ENCODE data around the gene MAGI2. TPM values are rescaled to one million over a fixed set of nuclear protein-coding genes. Genes with fewer than 3 reads are reported as not detected.

The MAGI2 gene
- total RNA-seq, 1 donor from 2014 or later: 6.9 TPM

DNA sequence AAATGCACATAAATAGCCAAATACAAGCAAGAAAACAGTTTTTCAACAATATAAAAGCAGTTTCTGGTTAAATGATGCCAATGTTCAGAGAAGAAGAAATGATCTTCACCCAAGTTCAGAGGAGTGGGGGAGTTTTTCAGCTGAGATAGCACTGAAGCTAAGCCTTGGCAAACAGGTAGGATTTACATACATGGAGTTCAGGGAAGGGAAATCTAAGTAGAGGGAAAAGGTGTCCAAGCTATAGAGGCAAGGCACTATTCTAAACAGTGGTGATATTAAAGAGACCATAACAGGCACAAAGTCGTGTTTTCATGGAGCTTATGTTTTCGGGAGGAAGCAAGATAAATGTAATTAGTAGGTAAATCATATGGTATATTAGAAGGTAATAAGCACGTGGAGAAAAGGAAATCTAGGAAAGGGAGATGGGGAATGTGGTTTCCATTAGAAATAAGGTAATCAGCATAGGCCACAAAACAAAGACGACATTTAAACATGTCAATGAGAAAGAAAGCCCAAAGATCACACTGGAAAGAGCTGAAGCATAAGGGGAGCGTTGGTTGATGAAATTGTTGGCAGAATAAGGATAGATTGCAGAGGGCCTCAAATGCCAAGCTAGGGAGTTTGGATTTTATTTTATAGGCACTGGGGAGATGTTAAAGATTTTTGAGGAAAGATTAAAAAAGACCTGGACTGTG, 704.3 kb downstream of the MAGI2 start:
- Histone ChIP-seq H3K27me3 (no peaks in the 10 kb centered on the region), H3K27ac (no peak overlapping the region), H3K9me3 (no peaks in the 10 kb centered on the region), H3K36me3 (no peaks in the 10 kb centered on the region), H3K4me1 (no peaks in the 10 kb centered on the region), H3K4me3 (no peak overlapping the region)
- intact Hi-C loops (cut with DNase I): no loop called here
- no peak for DNase-seq (ENCODE audit: extremely low spot score in 2 of 2)
- TF ChIP-seq POLR2A (IDR thresholded peaks at IDR 0.05): no peak
- TF ChIP-seq POLR2AphosphoS5 (IDR thresholded peaks at IDR 0.05; ENCODE audit: insufficient read depth in 1 of 2, low read depth in 1 of 2): no peak
- TF ChIP-seq, protein P1, sequence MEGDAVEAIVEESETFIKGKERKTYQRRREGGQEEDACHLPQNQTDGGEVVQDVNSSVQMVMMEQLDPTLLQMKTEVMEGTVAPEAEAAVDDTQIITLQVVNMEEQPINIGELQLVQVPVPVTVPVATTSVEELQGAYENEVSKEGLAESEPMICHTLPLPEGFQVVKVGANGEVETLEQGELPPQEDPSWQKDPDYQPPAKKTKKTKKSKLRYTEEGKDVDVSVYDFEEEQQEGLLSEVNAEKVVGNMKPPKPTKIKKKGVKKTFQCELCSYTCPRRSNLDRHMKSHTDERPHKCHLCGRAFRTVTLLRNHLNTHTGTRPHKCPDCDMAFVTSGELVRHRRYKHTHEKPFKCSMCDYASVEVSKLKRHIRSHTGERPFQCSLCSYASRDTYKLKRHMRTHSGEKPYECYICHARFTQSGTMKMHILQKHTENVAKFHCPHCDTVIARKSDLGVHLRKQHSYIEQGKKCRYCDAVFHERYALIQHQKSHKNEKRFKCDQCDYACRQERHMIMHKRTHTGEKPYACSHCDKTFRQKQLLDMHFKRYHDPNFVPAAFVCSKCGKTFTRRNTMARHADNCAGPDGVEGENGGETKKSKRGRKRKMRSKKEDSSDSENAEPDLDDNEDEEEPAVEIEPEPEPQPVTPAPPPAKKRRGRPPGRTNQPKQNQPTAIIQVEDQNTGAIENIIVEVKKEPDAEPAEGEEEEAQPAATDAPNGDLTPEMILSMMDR (IDR thresholded peaks at IDR 0.05): no peak

DNA sequence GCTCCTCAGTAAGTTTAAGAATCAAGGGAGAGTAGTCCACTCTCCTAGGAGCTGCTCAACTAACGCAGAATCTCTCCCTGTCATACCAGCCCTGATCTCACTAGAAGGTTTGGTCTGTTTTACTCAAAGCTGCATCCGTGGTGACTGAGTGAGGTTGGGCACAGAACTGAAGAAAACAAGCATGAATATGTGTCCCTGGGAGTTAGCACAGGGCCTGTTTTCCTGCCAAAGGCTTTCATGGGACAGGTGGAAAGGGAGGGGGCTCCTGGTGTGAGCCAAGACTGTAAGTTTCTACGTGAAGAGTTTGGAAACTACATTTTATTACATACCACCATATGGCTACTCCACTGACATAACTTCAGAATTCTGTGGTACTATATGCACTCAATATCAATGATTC, 705.9 kb downstream of the MAGI2 start:
- H3K36me3 ChIP-seq: no peaks in the 10 kb centered on the region
- TF ChIP-seq, protein P1 (IDR thresholded peaks at IDR 0.05): no peak
- TF ChIP-seq POLR2AphosphoS5 (IDR thresholded peaks at IDR 0.05; ENCODE audit: insufficient read depth in 1 of 2, low read depth in 1 of 2): no peak
- no peak for TF ChIP-seq POLR2A (IDR thresholded peaks at IDR 0.05)
- no peak for DNase-seq (ENCODE audit: extremely low spot score in 2 of 2)
- intact Hi-C loops (cut with DNase I): no loop called here
- H3K4me3 ChIP-seq: no peak overlapping the region
- no peaks in the 10 kb centered on the region for H3K27me3 ChIP-seq
- H3K9me3 ChIP-seq: no peaks in the 10 kb centered on the region
- H3K4me1 ChIP-seq: no peaks in the 10 kb centered on the region
- H3K27ac ChIP-seq: no peak overlapping the region

DNA sequence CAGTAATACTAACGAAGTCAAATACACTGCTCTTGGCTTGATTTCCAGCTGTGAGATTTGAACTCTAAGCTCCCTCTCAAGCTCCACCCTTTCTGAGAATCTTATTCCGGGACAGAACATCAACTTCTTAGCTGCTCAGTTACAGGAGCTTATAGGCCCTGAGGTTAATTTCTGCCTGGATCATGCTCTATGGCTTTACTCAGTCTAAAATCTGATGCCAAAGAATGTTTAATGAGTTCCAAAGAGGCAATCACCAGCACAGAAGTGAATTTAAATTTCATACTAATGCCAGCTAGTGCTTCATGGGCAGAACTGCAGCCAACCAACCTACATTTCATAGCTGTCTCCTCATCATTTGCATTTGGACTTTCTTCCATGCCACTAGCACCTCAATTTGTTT, 707.2 kb downstream of the MAGI2 start:
- TF ChIP-seq, protein P1 (IDR thresholded peaks at IDR 0.05): no peak
- no peak for TF ChIP-seq POLR2AphosphoS5 (IDR thresholded peaks at IDR 0.05; ENCODE audit: insufficient read depth in 1 of 2, low read depth in 1 of 2)
- TF ChIP-seq POLR2A (IDR thresholded peaks at IDR 0.05): no peak
- Histone ChIP-seq H3K27me3 (no peaks in the 10 kb centered on the region), H3K9me3 (no peaks in the 10 kb centered on the region), H3K4me3 (no peak overlapping the region), H3K36me3 (no peaks in the 10 kb centered on the region), H3K27ac (no peak overlapping the region), H3K4me1 (no peaks in the 10 kb centered on the region)
- no peak for DNase-seq (ENCODE audit: extremely low spot score in 2 of 2)
- intact Hi-C loops (cut with DNase I): no loop called here

DNA sequence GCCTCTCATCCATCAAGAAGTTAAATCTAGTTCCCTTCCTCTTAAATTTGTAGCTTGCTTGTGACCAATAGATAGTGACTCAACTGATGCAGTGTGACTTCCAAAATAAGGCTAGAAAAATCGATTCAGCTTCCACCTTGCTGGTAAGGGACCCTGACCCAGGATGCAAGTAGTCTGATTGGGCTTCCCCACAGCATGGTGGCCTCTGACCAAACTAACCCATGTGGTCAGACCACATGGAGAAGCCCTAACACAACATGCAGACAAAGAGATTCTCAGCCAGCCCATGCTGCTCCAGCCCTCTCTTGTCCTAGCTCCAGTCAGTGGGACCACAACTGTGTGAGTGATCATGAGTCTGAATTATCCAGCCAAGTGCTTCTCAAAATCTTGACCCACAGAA, 710.8 kb downstream of the MAGI2 start:
- DNase-seq (ENCODE audit: extremely low spot score in 2 of 2): no peak
- TF ChIP-seq POLR2AphosphoS5 (IDR thresholded peaks at IDR 0.05; ENCODE audit: insufficient read depth in 1 of 2, low read depth in 1 of 2) (no peak), POLR2A (IDR thresholded peaks at IDR 0.05) (no peak)
- TF ChIP-seq, protein P1 (IDR thresholded peaks at IDR 0.05): no peak
- Histone ChIP-seq H3K27me3 (no peaks in the 10 kb centered on the region), H3K4me3 (no peak overlapping the region), H3K36me3 (no peaks in the 10 kb centered on the region), H3K9me3 (no peaks in the 10 kb centered on the region), H3K27ac (no peak overlapping the region), H3K4me1 (no peaks in the 10 kb centered on the region)
- intact Hi-C loops (cut with DNase I): no loop called here

DNA sequence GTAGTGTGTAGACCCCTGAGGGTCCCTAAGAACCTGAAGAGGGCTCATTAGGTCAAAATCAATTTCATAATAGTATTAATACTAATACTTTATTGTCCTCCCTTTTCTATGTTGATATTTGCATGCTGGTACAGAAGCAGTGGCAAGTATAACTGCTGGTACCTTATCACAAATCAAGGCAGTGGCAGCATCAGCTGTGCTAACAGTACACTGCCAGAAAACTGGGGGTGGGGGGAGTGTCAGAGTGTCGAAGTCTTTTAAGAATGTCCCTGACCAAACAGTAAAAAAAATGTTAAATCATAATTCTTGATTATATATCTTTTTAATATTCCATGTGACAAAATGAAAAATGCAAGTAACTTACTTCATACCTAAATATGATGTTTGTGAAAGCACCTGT, 716.9 kb downstream of the MAGI2 start:
- intact Hi-C loops (cut with DNase I): no loop called here
- DNase-seq (ENCODE audit: extremely low spot score in 2 of 2): no peak
- Histone ChIP-seq H3K27ac (no peak overlapping the region), H3K4me1 (no peaks in the 10 kb centered on the region), H3K36me3 (no peaks in the 10 kb centered on the region), H3K9me3 (no peaks in the 10 kb centered on the region), H3K4me3 (no peak overlapping the region), H3K27me3 (no peaks in the 10 kb centered on the region)
- TF ChIP-seq POLR2A (IDR thresholded peaks at IDR 0.05): no peak
- TF ChIP-seq, protein P1 (IDR thresholded peaks at IDR 0.05): no peak
- TF ChIP-seq POLR2AphosphoS5 (IDR thresholded peaks at IDR 0.05; ENCODE audit: insufficient read depth in 1 of 2, low read depth in 1 of 2): no peak
